Activated naive CD8-positive, alpha-beta T cell (primary cell): ENCODE results near the gene DGKD.

Experiments used
- H3K27ac Mint-ChIP-seq: one replicate; pipeline ENCODE4 v1.8.0; 2021; ENCODE audit warnings: mixed read lengths
- H3K27me3 Mint-ChIP-seq: one replicate; pipeline ENCODE4 v1.8.0; 2021; ENCODE audit warnings: mixed read lengths
- H3K36me3 Mint-ChIP-seq: one replicate; pipeline ENCODE4 v1.8.0; 2021; ENCODE audit warnings: mixed read lengths
- H3K4me1 Mint-ChIP-seq: one replicate; pipeline ENCODE4 v1.8.0; 2021; ENCODE audit warnings: low read depth, mixed read lengths
- H3K4me3 Mint-ChIP-seq: one replicate; pipeline ENCODE4 v1.8.0; 2021; ENCODE audit warnings: mild to moderate bottlenecking, mixed read lengths
- H3K9me3 Mint-ChIP-seq: one replicate; pipeline ENCODE4 v1.8.0; 2021; ENCODE audit warnings: low read depth, mixed read lengths

The DGKD gene

DNA sequence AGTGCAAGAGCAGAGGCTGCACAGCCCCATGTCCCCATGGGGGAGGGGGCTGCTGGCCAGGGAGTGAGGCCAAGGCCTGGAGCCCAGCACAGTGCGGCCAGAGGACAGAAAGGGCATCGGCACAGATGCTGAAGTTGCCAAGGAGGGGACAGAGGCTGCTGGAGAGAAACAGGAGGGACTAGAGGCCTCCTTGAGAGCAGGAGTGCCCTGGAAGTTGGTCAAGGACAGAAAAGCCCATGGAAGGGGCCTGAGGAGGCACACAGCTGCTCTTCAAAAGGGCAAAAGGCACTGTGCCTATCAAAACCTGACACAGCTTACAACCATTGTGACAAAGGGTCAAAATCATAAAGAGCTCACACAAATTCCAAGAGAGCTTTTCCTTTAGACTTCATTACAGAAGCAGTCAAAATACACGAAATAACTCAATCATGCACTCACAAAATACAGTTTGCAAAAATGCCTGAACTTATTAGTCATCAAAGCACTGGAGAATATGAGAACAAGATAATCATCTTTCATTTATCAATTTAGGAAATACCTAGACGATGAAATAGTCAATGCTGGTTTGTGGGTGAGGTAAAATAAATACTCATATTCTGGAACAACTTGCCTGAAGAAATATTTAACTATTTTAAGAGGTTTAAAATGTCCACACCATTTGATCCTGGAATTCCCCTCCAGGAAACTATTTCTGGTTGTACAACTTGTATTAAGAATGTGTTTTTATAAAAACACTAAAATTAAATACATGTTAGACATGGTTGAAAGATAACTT lies 132.7 kb downstream of the DGKD start:
- Mint-ChIP-seq H3K4me3 (no peak overlapping the region), H3K36me3 (peaks cover 6% of the 10 kb centered on the region), H3K27me3 (no peaks in the 10 kb centered on the region), H3K4me1 (no peaks in the 10 kb centered on the region), H3K9me3 (no peaks in the 10 kb centered on the region), H3K27ac (no peak overlapping the region)

GRCh38 chr2:233487748-233488345 lies 133.6 kb downstream of the DGKD start:
- Mint-ChIP-seq H3K9me3 (no peaks in the 10 kb centered on the region), H3K36me3 (peaks cover 8% of the 10 kb centered on the region), H3K4me3 (no peak overlapping the region), H3K27ac (no peak overlapping the region), H3K27me3 (no peaks in the 10 kb centered on the region), H3K4me1 (no peaks in the 10 kb centered on the region)

GRCh38 chr2:233489143-233489542 lies 134.8 kb downstream of the DGKD start:
- Mint-ChIP-seq H3K27ac (no peak overlapping the region), H3K4me1 (no peaks in the 10 kb centered on the region), H3K9me3 (no peaks in the 10 kb centered on the region), H3K36me3 (peaks cover 12% of the 10 kb centered on the region), H3K4me3 (no peak overlapping the region), H3K27me3 (no peaks in the 10 kb centered on the region)

GRCh38 chr2:233489666-233490065 lies 135.4 kb downstream of the DGKD start:
- H3K4me3 Mint-ChIP-seq: no peak overlapping the region
- H3K36me3 Mint-ChIP-seq: peaks cover 12% of the 10 kb centered on the region
- no peaks in the 10 kb centered on the region for H3K9me3 Mint-ChIP-seq
- H3K27ac Mint-ChIP-seq: no peak overlapping the region
- no peaks in the 10 kb centered on the region for H3K27me3 Mint-ChIP-seq
- no peaks in the 10 kb centered on the region for H3K4me1 Mint-ChIP-seq

DNA sequence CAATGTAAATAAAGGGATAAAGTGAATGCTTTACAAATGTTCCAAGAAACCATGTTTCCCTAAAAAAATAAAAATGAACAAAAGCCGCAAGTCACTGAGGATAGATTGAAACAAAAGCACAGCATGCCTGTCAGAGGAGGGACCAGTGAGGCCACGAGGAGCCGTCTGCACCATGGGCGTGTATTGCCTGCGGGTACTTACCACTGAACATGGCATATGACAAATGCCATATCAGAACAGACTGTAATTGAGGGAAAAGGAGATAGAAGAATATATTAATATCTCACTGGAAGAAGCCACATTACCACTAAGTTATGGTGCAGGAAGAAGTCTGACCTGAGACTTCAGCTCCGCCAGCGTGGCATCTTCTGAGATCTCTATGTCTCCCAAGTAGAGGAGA lies 136.5 kb downstream of the DGKD start:
- Mint-ChIP-seq H3K27me3 (no peaks in the 10 kb centered on the region), H3K27ac (no peak overlapping the region), H3K36me3 (peaks cover 10% of the 10 kb centered on the region)

GRCh38 chr2:233491326-233491725 lies 137.0 kb downstream of the DGKD start:
- H3K9me3 Mint-ChIP-seq: no peaks in the 10 kb centered on the region
- no peaks in the 10 kb centered on the region for H3K4me1 Mint-ChIP-seq
- H3K36me3 Mint-ChIP-seq: peaks cover 10% of the 10 kb centered on the region
- no peak overlapping the region for H3K4me3 Mint-ChIP-seq
- no peak overlapping the region for H3K27ac Mint-ChIP-seq
- H3K27me3 Mint-ChIP-seq: no peaks in the 10 kb centered on the region

More for the DNA sequence above, 136.5 kb downstream of the DGKD start:
- H3K4me1 Mint-ChIP-seq: no peaks in the 10 kb centered on the region
- no peaks in the 10 kb centered on the region for H3K9me3 Mint-ChIP-seq
- no peak overlapping the region for H3K4me3 Mint-ChIP-seq

DNA sequence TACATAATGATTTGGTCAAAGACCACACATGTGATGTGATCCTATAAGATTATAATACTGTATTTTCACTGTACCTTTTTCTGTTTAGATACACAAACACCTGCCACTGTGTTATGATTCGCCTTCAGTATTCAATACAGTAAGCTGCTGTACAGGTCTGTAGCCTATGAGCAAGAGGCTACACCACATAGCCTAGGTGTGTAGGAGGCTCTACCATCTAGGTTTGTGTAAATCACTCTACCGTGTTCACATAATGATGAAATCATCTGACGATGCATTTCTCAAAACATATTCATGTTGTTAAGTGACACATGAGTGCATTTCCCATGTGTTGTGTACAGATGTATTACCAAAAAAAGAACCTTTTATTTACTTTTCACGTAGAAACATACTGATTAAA lies 137.8 kb downstream of the DGKD start:
- Mint-ChIP-seq H3K4me1 (no peaks in the 10 kb centered on the region), H3K27ac (no peak overlapping the region), H3K27me3 (no peaks in the 10 kb centered on the region), H3K36me3 (peaks cover 10% of the 10 kb centered on the region), H3K9me3 (no peaks in the 10 kb centered on the region), H3K4me3 (no peak overlapping the region)

DNA sequence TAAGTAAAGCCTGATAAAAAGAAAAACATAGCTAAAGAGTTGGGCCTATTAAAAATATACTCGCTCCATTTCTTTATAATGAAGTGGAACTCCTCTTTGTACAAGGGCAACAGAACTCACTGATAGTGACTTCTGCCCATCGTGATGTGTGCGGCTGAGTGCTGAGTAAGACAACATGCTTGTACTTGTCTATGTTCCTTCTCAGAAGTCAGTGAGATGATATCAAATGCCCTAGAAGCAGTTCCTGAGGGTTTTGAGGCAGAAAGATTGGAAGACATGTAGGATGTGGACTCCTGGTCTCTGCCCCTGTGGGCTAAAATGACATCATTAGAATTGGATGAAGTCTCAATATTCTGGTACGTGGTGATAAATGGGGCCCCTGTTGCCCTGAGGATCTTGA lies 138.5 kb downstream of the DGKD start:
- no peak overlapping the region for H3K4me3 Mint-ChIP-seq
- peaks cover 2% of the 10 kb centered on the region for H3K4me1 Mint-ChIP-seq
- no peaks in the 10 kb centered on the region for H3K9me3 Mint-ChIP-seq
- H3K27ac Mint-ChIP-seq: no peak overlapping the region
- peaks cover 10% of the 10 kb centered on the region for H3K36me3 Mint-ChIP-seq
- H3K27me3 Mint-ChIP-seq: no peaks in the 10 kb centered on the region

- Mint-ChIP-seq H3K27me3 (no peaks in the 10 kb centered on the region), H3K9me3 (no peaks in the 10 kb centered on the region), H3K27ac (no peak overlapping the region), H3K4me1 (peaks cover 6% of the 10 kb centered on the region), H3K36me3 (peaks cover 21% of the 10 kb centered on the region), H3K4me3 (no peak overlapping the region)
These were observed 141.5 kb downstream of the DGKD start for GRCh38 chr2:233495503-233496496.

- Mint-ChIP-seq H3K27me3 (no peaks in the 10 kb centered on the region), H3K27ac (no peak overlapping the region), H3K36me3 (peaks cover 34% of the 10 kb centered on the region), H3K4me3 (no peak overlapping the region), H3K4me1 (peaks cover 6% of the 10 kb centered on the region), H3K9me3 (peaks cover 8% of the 10 kb centered on the region)
These were observed 143.4 kb downstream of the DGKD start for GRCh38 chr2:233497692-233498091.

- H3K36me3 Mint-ChIP-seq: peaks cover 35% of the 10 kb centered on the region
- H3K4me3 Mint-ChIP-seq: no peak overlapping the region
These were observed 143.8 kb downstream of the DGKD start for GRCh38 chr2:233498126-233498525.

DNA sequence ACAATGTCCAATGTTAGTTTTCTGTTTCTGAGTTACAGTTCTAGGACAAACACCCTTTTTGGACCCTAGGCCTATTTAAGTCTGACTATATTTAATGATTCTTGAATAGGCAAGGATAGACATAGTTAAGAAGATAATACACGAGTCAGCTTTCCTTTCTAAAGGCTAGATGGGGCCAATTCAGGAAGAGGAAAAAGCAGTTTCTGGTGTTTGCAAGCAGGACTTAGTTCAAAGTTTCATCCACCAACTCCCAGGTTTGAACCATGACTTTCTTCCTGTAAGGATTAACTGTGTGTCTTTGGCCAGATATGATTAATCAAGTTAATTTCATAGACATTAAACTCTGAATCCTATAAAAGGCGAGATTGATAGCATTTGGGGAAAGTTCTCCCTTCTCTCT lies 145.6 kb downstream of the DGKD start:
- Mint-ChIP-seq H3K9me3 (peaks cover 29% of the 10 kb centered on the region), H3K27ac (no peak overlapping the region), H3K4me1 (peaks cover 6% of the 10 kb centered on the region), H3K4me3 (no peak overlapping the region), H3K36me3 (peaks cover 48% of the 10 kb centered on the region), H3K27me3 (no peaks in the 10 kb centered on the region)

More at GRCh38 chr2:233498126-233498525, 143.8 kb downstream of the DGKD start:
- Mint-ChIP-seq H3K9me3 (peaks cover 11% of the 10 kb centered on the region), H3K4me1 (peaks cover 6% of the 10 kb centered on the region), H3K27me3 (no peaks in the 10 kb centered on the region), H3K27ac (no peak overlapping the region)

GRCh38 chr2:233501198-233502076 lies 147.1 kb downstream of the DGKD start:
- H3K36me3 Mint-ChIP-seq: peaks cover 59% of the 10 kb centered on the region
- peaks cover 6% of the 10 kb centered on the region for H3K4me1 Mint-ChIP-seq
- H3K4me3 Mint-ChIP-seq: no peak overlapping the region
- no peaks in the 10 kb centered on the region for H3K27me3 Mint-ChIP-seq
- H3K9me3 Mint-ChIP-seq: peaks cover 34% of the 10 kb centered on the region
- H3K27ac Mint-ChIP-seq: no peak overlapping the region

- H3K4me1 Mint-ChIP-seq: no peaks in the 10 kb centered on the region
- H3K27me3 Mint-ChIP-seq: no peaks in the 10 kb centered on the region
- H3K27ac Mint-ChIP-seq: no peak overlapping the region
- no peak overlapping the region for H3K4me3 Mint-ChIP-seq
- peaks cover 64% of the 10 kb centered on the region for H3K36me3 Mint-ChIP-seq
- H3K9me3 Mint-ChIP-seq: peaks cover 34% of the 10 kb centered on the region
These were observed 149.2 kb downstream of the DGKD start for GRCh38 chr2:233503481-233503880.
